HG03378 (cell line): Measurements from ENCODE around the gene TCF7L2.

Experiments used
- ATAC-seq: cut with Tn5 transposase; IDR thresholded peaks from one replicate; pipeline ENCODE4 v1.9.1; 2021; ENCODE audit warnings: mild to moderate bottlenecking, moderate library complexity; ENCODE audit not compliant: unreplicated experiment

TCF7L2 gene

GRCh38 chr10:112990271-112990670 lies 40.2 kb downstream of the TCF7L2 start:
- ATAC-seq: no peak

- ATAC-seq: no peak
Measured at GRCh38 chr10:112991888-112992491, 41.9 kb downstream of the TCF7L2 start.

DNA sequence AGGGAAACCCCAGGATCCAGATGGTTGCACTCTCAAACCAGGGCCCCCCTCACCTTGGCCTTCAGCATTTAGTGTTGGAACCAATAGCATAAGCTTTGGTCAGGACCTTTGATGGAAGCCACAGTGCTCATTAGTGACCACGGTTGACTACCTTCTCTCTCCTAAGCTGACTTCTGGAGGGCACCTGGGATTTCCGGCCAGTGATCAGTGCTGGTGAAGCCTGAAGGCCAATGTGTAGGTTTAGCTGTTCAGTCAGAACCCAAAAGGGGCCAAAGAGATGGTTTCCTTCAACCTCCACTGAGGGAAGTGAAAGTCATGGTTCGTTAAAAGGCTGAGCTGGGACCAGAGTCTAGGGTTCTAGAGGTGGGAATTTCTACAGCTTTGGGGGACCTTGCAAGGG lies 46.4 kb downstream of the TCF7L2 start:
- ATAC-seq: no peak

- no peak for ATAC-seq
Measured at GRCh38 chr10:112999102-112999501, 49.1 kb downstream of the TCF7L2 start.

GRCh38 chr10:113000442-113000841 lies 50.4 kb downstream of the TCF7L2 start:
- no peak for ATAC-seq

DNA sequence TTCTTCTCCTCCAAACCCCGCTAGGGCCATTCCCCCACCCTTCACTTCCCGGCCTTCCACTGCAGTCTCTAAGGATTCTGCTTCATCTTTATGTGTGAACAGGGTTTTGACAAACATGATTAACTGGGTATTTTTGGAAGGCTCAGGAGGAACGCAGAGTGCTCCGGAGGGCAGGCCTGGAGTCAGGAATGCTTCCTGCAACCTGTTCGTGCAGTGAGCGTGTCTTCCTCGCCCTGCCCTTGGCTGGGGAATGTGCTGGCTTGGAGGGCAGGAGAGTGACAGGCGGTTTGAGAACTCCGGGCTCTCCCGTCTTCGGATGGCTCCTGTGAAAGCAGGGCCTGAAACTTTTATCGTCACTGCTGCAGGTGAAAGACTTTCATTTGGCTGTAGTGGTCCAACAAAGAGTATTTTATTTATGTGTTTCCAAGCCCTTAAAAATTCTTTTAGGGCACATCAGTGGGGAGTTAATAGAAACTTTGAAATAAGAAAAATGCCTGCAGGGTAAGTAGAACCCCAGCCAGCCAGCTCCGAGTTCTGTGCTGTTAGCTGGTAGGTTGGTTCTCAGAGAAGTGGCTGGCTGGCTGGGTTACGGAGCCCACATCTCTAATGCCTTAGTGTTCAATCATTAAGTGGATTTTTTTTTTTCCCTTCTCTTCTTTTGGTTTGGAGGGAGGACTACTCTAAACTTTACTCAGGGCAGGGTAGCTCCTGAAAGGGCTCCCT lies 51.0 kb downstream of the TCF7L2 start:
- ATAC-seq: no peak

GRCh38 chr10:113001599-113002448 lies 51.8 kb downstream of the TCF7L2 start:
- ATAC-seq: no peak

- no peak for ATAC-seq
Measured at GRCh38 chr10:113002449-113002777, 52.4 kb downstream of the TCF7L2 start.

DNA sequence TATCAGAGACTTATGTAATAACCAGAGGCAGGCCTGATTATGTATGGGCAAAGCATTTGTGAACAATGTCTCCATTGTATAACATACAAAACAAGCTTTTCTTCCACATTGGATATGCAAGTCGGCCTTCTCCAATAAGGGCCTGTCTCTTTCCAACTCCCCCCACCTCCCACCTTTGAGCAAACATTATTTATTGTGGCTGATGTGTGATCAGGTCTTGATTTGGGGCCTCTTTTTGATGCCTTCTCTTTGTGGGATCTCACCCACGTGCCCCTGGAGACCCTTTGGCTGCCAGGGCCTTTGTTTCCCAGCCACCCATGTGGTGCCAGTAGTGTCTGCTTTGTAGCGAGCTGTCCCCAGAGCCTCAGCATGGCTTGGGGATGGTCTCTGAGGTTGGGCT lies 53.0 kb downstream of the TCF7L2 start:
- no peak for ATAC-seq

GRCh38 chr10:113004069-113004618 lies 54.1 kb downstream of the TCF7L2 start:
- no peak for ATAC-seq

DNA sequence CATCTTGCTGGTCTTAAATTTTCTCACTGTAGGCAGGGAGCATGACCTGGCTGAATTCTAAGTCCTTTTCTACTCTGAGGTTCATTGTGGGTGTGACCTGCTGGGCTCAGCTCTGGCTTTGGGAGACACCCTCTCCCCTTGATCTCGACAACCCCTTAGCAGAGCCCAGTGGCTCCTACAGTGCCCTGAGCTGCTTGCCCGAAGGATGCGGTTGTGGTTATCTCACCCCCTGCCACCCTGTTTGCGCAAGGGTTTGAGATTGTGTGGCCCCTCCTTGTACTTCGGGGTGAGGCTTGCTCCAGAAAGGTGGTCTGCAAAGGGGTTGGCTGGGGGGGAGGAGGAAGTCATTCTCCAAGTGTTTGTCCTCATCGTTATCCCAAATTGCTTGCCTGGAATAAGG lies 55.3 kb downstream of the TCF7L2 start:
- no peak for ATAC-seq

- ATAC-seq: no peak
Measured at GRCh38 chr10:113006656-113007342, 56.8 kb downstream of the TCF7L2 start.

DNA sequence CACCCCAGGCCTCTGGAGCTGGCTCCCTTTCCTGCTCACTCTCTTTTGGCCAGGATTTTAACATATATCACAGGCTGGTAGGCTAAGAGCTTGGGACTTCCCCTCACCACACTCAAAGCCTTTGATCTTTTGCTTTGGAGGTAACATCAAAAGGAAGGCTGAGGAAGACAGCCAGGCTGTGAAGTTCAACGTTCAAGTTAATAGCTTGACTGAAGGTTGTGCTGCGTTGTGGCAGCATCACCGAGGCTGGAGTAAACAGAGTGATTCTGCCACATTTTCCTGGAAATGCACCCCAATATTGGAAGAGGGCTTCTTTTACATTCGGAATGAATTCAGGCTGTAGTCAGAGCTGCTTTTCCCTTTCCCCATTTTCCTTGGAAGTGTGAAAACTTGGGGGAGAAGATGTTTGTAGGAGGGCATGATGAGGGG lies 57.3 kb downstream of the TCF7L2 start:
- ATAC-seq: no peak

DNA sequence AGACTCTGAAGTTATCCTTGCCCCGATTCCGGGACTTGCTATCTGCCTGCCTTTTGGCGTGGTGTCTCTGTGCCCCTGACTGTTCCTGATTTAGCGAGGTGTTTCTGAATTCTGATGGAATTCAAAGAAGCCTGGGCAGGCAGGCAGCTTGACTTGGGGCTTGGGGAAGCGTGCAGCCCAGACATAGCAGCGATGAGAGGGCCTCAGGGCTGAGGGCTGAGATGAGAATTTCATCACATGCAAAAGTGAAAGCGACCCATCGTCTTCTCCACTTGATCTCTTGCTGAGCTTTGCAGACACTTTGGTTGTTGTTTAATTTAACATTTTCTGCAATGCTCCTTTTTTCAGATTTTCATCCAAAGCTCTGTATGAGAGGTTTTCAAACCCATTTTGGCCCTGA lies 57.8 kb downstream of the TCF7L2 start:
- no peak for ATAC-seq

DNA sequence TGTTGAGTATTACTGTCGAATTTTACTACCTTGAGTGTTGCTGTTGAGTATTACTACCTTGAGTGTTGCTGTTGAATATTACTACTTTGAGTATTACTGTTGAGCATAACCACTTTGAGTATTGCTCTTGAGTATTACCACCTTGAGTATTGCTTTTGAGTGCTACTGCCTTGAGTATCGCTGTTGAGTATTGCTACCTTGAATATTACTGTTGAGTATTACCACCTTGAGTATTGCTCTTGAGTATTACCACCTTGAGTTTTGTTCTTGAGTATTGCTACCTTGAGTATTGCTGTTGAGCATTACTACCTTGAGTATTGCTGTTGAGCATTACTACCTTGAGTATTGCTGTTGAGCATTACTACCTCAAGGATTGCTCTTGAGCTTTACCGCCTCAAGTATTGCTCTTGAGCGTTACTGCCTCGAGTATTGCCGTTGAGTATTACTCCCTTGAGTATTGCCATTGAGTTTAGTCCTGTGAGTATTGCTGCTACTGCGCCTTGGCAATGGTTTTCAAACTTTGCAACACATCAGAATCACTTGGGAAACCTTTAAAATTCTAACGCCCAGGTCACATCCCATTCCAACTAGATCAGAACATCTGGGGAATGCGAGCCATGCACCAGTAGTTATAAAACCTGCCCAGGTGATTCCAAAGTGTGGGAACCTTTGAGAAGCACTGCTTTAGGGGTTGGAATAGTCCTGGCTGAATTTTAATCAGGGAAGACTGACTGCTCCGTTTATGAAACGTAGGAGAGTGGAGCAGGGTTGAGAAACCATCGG lies 61.7 kb downstream of the TCF7L2 start:
- no peak for ATAC-seq

GRCh38 chr10:113015201-113015600 lies 65.2 kb downstream of the TCF7L2 start:
- ATAC-seq: no peak

DNA sequence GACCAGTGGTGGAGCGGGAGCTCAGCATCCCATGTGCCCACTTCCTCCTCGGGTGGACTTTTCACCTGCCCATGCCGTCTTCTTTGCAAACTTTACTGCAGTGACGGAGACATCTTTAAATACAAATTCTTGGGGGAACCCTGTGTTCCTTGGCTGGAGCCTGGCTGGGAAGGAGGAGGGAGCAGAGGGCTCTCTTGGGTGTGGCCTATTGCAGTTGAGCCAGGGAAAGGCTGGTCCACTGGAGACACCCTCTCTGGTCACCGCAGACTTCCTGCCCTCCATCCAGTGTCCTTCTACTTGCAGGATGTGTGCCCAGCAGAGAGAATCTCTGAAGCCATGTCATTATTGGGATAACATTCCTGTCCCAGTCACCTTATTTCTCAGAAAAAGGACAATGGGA lies 67.3 kb downstream of the TCF7L2 start:
- no peak for ATAC-seq

- ATAC-seq: no peak
Measured at GRCh38 chr10:113018034-113018433, 68.0 kb downstream of the TCF7L2 start.

DNA sequence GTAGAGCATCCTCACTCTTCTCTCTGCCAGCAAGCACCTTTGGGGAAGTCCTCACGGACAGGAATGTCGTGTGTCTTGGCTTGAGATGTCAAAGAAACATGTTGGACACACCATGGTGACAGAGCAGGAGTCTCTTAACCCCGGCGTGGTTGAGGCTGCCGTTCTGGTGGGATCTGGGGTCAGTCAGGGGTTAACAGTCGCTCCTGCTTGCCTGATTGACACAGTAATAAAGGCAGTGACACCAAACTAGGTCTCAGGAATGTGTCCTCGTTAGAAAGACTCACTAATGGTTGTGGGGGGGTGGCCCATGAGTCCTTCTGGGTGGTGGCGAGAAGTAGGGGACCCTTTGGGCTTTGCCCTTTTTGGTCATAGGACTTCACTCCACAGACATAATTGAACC lies 69.0 kb downstream of the TCF7L2 start:
- no peak for ATAC-seq
